ENCODE measurements around the gene USP13.

- TF ChIP-seq, protein P1, sequence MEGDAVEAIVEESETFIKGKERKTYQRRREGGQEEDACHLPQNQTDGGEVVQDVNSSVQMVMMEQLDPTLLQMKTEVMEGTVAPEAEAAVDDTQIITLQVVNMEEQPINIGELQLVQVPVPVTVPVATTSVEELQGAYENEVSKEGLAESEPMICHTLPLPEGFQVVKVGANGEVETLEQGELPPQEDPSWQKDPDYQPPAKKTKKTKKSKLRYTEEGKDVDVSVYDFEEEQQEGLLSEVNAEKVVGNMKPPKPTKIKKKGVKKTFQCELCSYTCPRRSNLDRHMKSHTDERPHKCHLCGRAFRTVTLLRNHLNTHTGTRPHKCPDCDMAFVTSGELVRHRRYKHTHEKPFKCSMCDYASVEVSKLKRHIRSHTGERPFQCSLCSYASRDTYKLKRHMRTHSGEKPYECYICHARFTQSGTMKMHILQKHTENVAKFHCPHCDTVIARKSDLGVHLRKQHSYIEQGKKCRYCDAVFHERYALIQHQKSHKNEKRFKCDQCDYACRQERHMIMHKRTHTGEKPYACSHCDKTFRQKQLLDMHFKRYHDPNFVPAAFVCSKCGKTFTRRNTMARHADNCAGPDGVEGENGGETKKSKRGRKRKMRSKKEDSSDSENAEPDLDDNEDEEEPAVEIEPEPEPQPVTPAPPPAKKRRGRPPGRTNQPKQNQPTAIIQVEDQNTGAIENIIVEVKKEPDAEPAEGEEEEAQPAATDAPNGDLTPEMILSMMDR (IDR thresholded peaks at IDR 0.05) = no peak
- TF ChIP-seq POLR2A (IDR thresholded peaks at IDR 0.05) (no peak), POLR2AphosphoS5 (IDR thresholded peaks at IDR 0.05) (no peak)
Measured at GRCh38 chr3:179661777-179662176, 8.9 kb downstream of the USP13 start.
